Erythroblast (primary cell): Measurements from ENCODE around the gene FOXP2.

Experiments
- DNase-seq, 2 experiments: peaks; one replicate each; lab custom pipeline; 2025; lab: John Stamatoyannopoulos, UW
- GATA1 ChIP-seq: IDR thresholded peaks from 2 replicates; pipeline ENCODE4 v1.6.1; 2011; ENCODE audit warnings: low read depth, mild to moderate bottlenecking, control low read depth, low read length, moderate library complexity
- POLR2A ChIP-seq: IDR thresholded peaks from 2 replicates; pipeline ENCODE4 v1.6.1; 2011; ENCODE audit warnings: mild to moderate bottlenecking, low read length

Gene FOXP2

GRCh38 chr7:114623146-114623545, 208.5 kb downstream of the FOXP2 start:
- TF ChIP-seq POLR2A (no peak), GATA1 (no peak)
- no peak for DNase-seq

GRCh38 chr7:114627231-114627630, 212.6 kb downstream of the FOXP2 start:
- TF ChIP-seq POLR2A (no peak), GATA1 (no peak)
- DNase-seq: no peak

GRCh38 chr7:114628362-114628761, 213.7 kb downstream of the FOXP2 start:
- TF ChIP-seq POLR2A (no peak), GATA1 (no peak)
- no peak for DNase-seq

GRCh38 chr7:114629762-114630161, 215.1 kb downstream of the FOXP2 start:
- no peak for TF ChIP-seq POLR2A
- TF ChIP-seq GATA1: no peak
- no peak for DNase-seq

GRCh38 chr7:114630201-114630990, 215.8 kb downstream of the FOXP2 start:
- TF ChIP-seq GATA1 (no peak), POLR2A (no peak)
- DNase-seq: no peak

GRCh38 chr7:114631249-114631822, 216.7 kb downstream of the FOXP2 start:
- DNase-seq: no peak
- TF ChIP-seq POLR2A (no peak), GATA1 (no peak)

GRCh38 chr7:114639451-114639850, 224.8 kb downstream of the FOXP2 start:
- no peak for TF ChIP-seq POLR2A
- TF ChIP-seq GATA1: no peak
- DNase-seq: no peak

GRCh38 chr7:114644455-114644854, 229.8 kb downstream of the FOXP2 start:
- DNase-seq: no peak
- no peak for TF ChIP-seq POLR2A
- TF ChIP-seq GATA1: no peak

GRCh38 chr7:114645451-114645850, 230.8 kb downstream of the FOXP2 start:
- DNase-seq: no peak
- no peak for TF ChIP-seq POLR2A
- no peak for TF ChIP-seq GATA1

GRCh38 chr7:114647518-114647917, 232.9 kb downstream of the FOXP2 start:
- no peak for DNase-seq
- TF ChIP-seq GATA1 (no peak), POLR2A (no peak)

- TF ChIP-seq GATA1: no peak
- no peak for TF ChIP-seq POLR2A
Observed at GRCh38 chr7:114648117-114648516, 233.5 kb downstream of the FOXP2 start.

GRCh38 chr7:114648680-114649079, 234.1 kb downstream of the FOXP2 start:
- TF ChIP-seq POLR2A: no peak
- TF ChIP-seq GATA1: no peak
- DNase-seq: no peak

More at GRCh38 chr7:114648117-114648516, 233.5 kb downstream of the FOXP2 start:
- no peak for DNase-seq

GRCh38 chr7:114649689-114650088, 235.1 kb downstream of the FOXP2 start:
- TF ChIP-seq GATA1 (no peak), POLR2A (no peak)

GRCh38 chr7:114650491-114650890, 235.9 kb downstream of the FOXP2 start:
- no peak for TF ChIP-seq POLR2A
- TF ChIP-seq GATA1: no peak
- DNase-seq: no peak

More at GRCh38 chr7:114649689-114650088, 235.1 kb downstream of the FOXP2 start:
- DNase-seq: no peak
